Stomach (tissue), 9 donors: ENCODE measurements around the gene KIAA1586. TPM values are rescaled to one million over a fixed set of nuclear protein-coding genes. Genes with fewer than 3 reads are reported as not detected.

Source experiments
- DNase-seq, 2 donors: peaks; one replicate each; pipeline versions ENCODE4 v3.0.0 to v3.0.0-alpha.2; 2013 to 2019
- H3K27ac ChIP-seq, 5 donors: fragments of 200-600 bp in 4 of 5; sonication (generic) in 4 of 5; one replicate each; pipeline ENCODE4 v1.5.1; 2013 to 2019; ENCODE audit warnings: mild to moderate bottlenecking in 1 of 5, moderate library complexity in 1 of 5
- H3K27me3 ChIP-seq, 3 donors: fragments of 200-600 bp; sonication (generic); one replicate each; pipeline ENCODE4 v1.5.1; 2017 to 2019; ENCODE audit warnings: mixed run types in 1 of 3
- H3K36me3 ChIP-seq, 4 donors: fragments of 200-600 bp; sonication (generic); 1 replicate in 3 of 4; 2 replicates in 1 of 4; pipeline ENCODE4 v1.5.1; 2016 to 2019
- H3K4me1 ChIP-seq, 4 donors: fragments of 200-600 bp; sonication (generic); one replicate each; pipeline ENCODE4 v1.5.1; 2016 to 2019
- H3K4me3 ChIP-seq, 4 donors: fragments of 200-600 bp; sonication (generic) in 3 of 4; one replicate each; pipeline ENCODE4 v1.5.1; 2016 to 2019; ENCODE audit warnings: mild to moderate bottlenecking in 1 of 4
- H3K9me3 ChIP-seq, 4 donors: fragments of 200-600 bp; sonication (generic); one replicate each; pipeline ENCODE4 v1.5.1; 2016 to 2019
- EP300 ChIP-seq: sonication (generic); formaldehyde crosslinking; IDR thresholded peaks from one replicate; pipeline ENCODE4 v1.6.1; 2017; ENCODE audit warnings: antibody characterized with exemption
- POLR2A ChIP-seq, 4 donors: fragments of 450-650 bp; IDR thresholded peaks; one replicate each; pipeline ENCODE4 v1.6.1; 2016; ENCODE audit warnings: antibody characterized with exemption in 4 of 4, control low read depth in 2 of 4, mild to moderate bottlenecking in 1 of 4, moderate library complexity in 1 of 4
- POLR2AphosphoS5 ChIP-seq, 3 donors: sonication (generic); formaldehyde crosslinking; IDR thresholded peaks; one replicate each; pipeline ENCODE4 v1.6.1; 2016; ENCODE audit warnings: antibody characterized with exemption in 3 of 3
- WGBS, 5 donors: extraction: QIAGEN DNeasy Blood & Tissue Kit in 3 of 5; methylation state at CpG; one replicate each; pipeline versions ENCODE4 v1.1.5 to v1.1.7; 2013 to 2018; 5-methylcytosine and 5-hydroxymethylcytosine counted together
- intact Hi-C: fragments of 100-400 bp; cut with DNase I; formaldehyde crosslinking; loops from one replicate; pipeline ENCODE4 v1.15.1; 2023; ENCODE audit warnings: low total_unique reads
- polyA plus RNA-seq, 3 donors: library from polyadenylated mRNA; stranded (reverse); fragments of 200-250 nt; gene quantifications; one replicate each; pipeline ENCODE4 v1.2.3, GENCODE V29; 2013
- total RNA-seq, 5 donors: library from RNA; depleted of rRNA; stranded (reverse); fragments of >200 nt; gene quantifications; one replicate each; pipeline versions ENCODE4 v1.1.0 to v1.2.3, GENCODE V29; 2014 to 2016
- TF ChIP-seq, protein P1 (sequence below), 7 experiments: fragments of 450-650 bp in 4 of 7; fragments of 200-600 bp in 3 of 7; sonication (generic) in 3 of 7; IDR thresholded peaks; one replicate each; pipeline ENCODE4 v1.5.1; 2016 to 2019; ENCODE audit warnings: antibody characterized with exemption in 7 of 7, control low read depth in 2 of 7, mild to moderate bottlenecking in 1 of 7
- donor health status: healthy with polysubstance abuse.
- donor health status: Bipolar disorder and iron deficiency.
- donor health status: healthy.

KIAA1586 gene
- total and polyA plus RNA-seq, 8 donors = 0.29 to 27.7 (median 4.2) TPM

GRCh38 chr6:57074383-57074782 is 27.9 kb downstream of the KIAA1586 start:
- peaks cover 0 to 12% (median 0%) of the 10 kb centered on the region in 4 donors for H3K36me3 ChIP-seq
- no peaks in the 10 kb centered on the region for H3K27me3 ChIP-seq
- 88 to 94% (median 91%) methylated on average over 8 of the region's 8 CpGs for WGBS, 5 donors
- no peak overlapping the region for H3K27ac ChIP-seq
- no peaks in the 10 kb centered on the region for H3K4me1 ChIP-seq
- intact Hi-C loops = no loop called here
- no peak overlapping the region for H3K4me3 ChIP-seq
- no peaks in the 10 kb centered on the region for H3K9me3 ChIP-seq
- TF ChIP-seq, protein P1, sequence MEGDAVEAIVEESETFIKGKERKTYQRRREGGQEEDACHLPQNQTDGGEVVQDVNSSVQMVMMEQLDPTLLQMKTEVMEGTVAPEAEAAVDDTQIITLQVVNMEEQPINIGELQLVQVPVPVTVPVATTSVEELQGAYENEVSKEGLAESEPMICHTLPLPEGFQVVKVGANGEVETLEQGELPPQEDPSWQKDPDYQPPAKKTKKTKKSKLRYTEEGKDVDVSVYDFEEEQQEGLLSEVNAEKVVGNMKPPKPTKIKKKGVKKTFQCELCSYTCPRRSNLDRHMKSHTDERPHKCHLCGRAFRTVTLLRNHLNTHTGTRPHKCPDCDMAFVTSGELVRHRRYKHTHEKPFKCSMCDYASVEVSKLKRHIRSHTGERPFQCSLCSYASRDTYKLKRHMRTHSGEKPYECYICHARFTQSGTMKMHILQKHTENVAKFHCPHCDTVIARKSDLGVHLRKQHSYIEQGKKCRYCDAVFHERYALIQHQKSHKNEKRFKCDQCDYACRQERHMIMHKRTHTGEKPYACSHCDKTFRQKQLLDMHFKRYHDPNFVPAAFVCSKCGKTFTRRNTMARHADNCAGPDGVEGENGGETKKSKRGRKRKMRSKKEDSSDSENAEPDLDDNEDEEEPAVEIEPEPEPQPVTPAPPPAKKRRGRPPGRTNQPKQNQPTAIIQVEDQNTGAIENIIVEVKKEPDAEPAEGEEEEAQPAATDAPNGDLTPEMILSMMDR (IDR thresholded peaks at IDR 0.05) = no peak
- DNase-seq = no peak

DNA sequence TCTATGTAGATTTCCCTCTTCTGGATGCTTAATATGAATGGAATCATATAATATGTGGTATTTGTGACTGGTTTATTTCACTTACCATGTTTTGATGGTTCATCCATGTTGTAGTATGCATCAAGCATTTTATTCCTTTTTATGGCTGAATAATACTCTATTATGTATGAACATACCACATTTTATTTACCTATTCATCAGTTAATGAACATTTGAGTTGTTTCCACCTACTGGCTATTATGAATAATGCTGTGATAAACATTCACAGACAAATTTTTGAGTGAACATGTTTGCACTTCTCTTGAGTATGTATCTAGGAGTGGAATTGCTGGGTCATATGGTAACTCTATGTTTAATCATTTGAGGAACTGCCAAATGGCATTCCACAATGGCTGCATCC is 28.6 kb downstream of the KIAA1586 start:
- H3K9me3 ChIP-seq = peaks cover 0 to 4% (median 0%) of the 10 kb centered on the region in 4 donors
- peaks cover 0 to 12% (median 0%) of the 10 kb centered on the region in 4 donors for H3K36me3 ChIP-seq
- H3K4me3 ChIP-seq = no peak overlapping the region
- H3K27me3 ChIP-seq = no peaks in the 10 kb centered on the region
- intact Hi-C loops = no loop called here
- TF ChIP-seq, protein P1 (IDR thresholded peaks at IDR 0.05) = peak in 1 of 7 experiments; percentile 9
- TF ChIP-seq EP300 = no peak
- H3K27ac ChIP-seq = no peak overlapping the region
- DNase-seq = no peak
- no peaks in the 10 kb centered on the region for H3K4me1 ChIP-seq

DNA sequence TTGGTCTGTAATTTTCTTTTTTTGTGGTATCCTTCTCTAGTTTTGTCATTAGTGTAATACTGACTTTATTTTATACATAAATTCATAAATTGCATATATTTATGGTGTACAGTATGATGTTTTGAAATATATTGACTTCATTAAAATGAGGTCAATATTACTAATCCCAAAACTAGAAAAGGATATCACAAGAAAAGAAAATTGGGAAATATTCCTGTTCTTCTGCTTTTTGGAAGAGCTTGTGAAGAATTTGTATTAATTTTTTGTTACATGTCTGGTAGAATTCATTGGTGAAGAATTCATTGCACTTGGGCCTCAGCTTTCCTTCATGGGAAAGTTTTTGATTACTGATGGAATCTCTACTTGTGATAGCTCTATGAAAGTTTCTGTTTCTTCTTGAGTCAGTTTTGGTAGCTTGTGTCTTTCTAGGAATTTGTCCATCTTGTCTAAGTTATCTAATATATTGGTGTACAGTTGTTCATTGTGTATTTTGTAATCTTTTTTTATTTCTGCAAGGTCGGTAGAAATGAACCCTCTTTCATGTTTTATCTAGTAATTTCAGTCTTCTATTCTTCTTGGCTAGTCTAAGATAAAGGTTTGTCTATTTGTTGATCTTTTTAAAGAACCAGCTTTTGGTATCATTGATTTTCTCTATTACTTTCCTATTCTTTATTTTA is 32.2 kb downstream of the KIAA1586 start:
- DNase-seq = no peak
- 70 to 92% (median 80%) methylated on average over 1 of the region's 1 CpG for WGBS, 5 donors
- TF ChIP-seq POLR2A (IDR thresholded peaks at IDR 0.05) = no peak
- no peak for TF ChIP-seq POLR2AphosphoS5 (IDR thresholded peaks at IDR 0.05)
- TF ChIP-seq, protein P1 (IDR thresholded peaks at IDR 0.05) = no peak
- TF ChIP-seq EP300 = no peak
- intact Hi-C loops = no loop called here
- Histone ChIP-seq H3K27me3 (no peaks in the 10 kb centered on the region), H3K27ac (no peak overlapping the region), H3K36me3 (peaks cover 0 to 9% (median 0%) of the 10 kb centered on the region in 4 donors), H3K9me3 (peaks cover 0 to 7% (median 0%) of the 10 kb centered on the region in 4 donors), H3K4me1 (no peaks in the 10 kb centered on the region), H3K4me3 (no peak overlapping the region)

DNA sequence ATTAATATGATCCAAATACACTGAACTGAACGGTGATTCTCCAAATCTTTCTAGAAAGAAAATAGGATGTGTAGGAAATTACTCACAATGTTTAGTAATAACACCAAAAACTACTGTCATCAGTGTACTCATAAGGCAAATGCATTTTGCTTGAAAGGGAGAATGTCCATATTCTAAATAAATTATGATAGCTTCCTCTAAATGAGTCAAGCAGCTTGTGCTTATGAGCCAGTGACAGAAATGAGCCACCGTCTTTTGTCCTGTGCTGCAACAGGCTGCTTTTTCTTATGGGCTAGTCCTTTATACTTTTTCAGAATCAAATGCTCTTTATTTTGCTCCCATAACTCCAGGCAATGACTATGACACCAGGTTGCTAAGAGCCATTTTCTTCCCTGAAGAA is 39.0 kb downstream of the KIAA1586 start:
- intact Hi-C loops = no loop called here
- Histone ChIP-seq H3K36me3 (no peaks in the 10 kb centered on the region), H3K4me1 (peaks cover 0 to 6% (median 5%) of the 10 kb centered on the region in 4 donors)

More for the DNA sequence above, 39.0 kb downstream of the KIAA1586 start:
- Histone ChIP-seq H3K27ac (no peak overlapping the region), H3K27me3 (no peaks in the 10 kb centered on the region), H3K4me3 (no peak overlapping the region), H3K9me3 (no peaks in the 10 kb centered on the region)
- TF ChIP-seq POLR2A (IDR thresholded peaks at IDR 0.05) (no peak), POLR2AphosphoS5 (IDR thresholded peaks at IDR 0.05) (no peak)
- TF ChIP-seq, protein P1 (IDR thresholded peaks at IDR 0.05) = no peak
- WGBS, 5 donors = 70 to 95% (median 88%) methylated on average over 2 of the region's 2 CpGs
- no peak for DNase-seq
